Mesenchymal stem cell (in vitro differentiated cells and primary cell): ENCODE data around the gene SERGEF.
"Not testable (repeated sequence)": the region's sequence is repeated elsewhere in the genome, so short reads cannot be mapped to it uniquely, and the experiment has no call there.

ENCODE experiments used
- DNase-seq: peaks from one replicate; pipeline ENCODE4 v3.0.0-alpha.2; 2013
- H2AFZ ChIP-seq: one replicate; pipeline ENCODE4 v1.6.1; 2013; ENCODE audit warnings: low read depth, mild to moderate bottlenecking, control low read depth, inconsistent platforms, low read length, moderate library complexity
- H2AK5ac ChIP-seq: 2 replicates; pipeline ENCODE4 v1.6.1; 2013; ENCODE audit warnings: low read length, moderate library complexity, mild to moderate bottlenecking, inconsistent platforms; ENCODE audit not compliant: severe bottlenecking
- H2BK120ac ChIP-seq: one replicate; pipeline ENCODE4 v1.6.1; 2013; ENCODE audit warnings: low read depth, mild to moderate bottlenecking, inconsistent platforms, low read length, moderate library complexity
- H2BK12ac ChIP-seq, 2 experiments: one replicate each; pipeline ENCODE4 v1.6.1; 2013; ENCODE audit warnings: inconsistent platforms in 2 of 2, low read length in 2 of 2, mild to moderate bottlenecking in 2 of 2, moderate library complexity in 2 of 2, control low read depth in 1 of 2
- H2BK15ac ChIP-seq: one replicate; pipeline ENCODE4 v1.6.1; 2013; ENCODE audit warnings: mild to moderate bottlenecking, low read depth, inconsistent platforms; ENCODE audit not compliant: poor library complexity, severe bottlenecking
- H2BK5ac ChIP-seq: 2 replicates; pipeline ENCODE4 v1.6.1; 2013; ENCODE audit warnings: low read depth, mild to moderate bottlenecking, low read length, control low read depth, inconsistent platforms; ENCODE audit not compliant: poor library complexity, severe bottlenecking
- H3K14ac ChIP-seq, 2 experiments: one replicate each; pipeline ENCODE4 v1.6.1; 2013; ENCODE audit warnings: inconsistent platforms in 2 of 2, low read length in 2 of 2, control low read depth in 1 of 2, mild to moderate bottlenecking in 1 of 2, moderate library complexity in 1 of 2
- H3K18ac ChIP-seq, 2 experiments: one replicate each; pipeline ENCODE4 v1.6.1; 2013; ENCODE audit warnings: inconsistent platforms in 2 of 2, low read length in 2 of 2, control low read depth in 1 of 2, low read depth in 1 of 2, mild to moderate bottlenecking in 1 of 2
- H3K23ac ChIP-seq, 2 experiments: one replicate each; pipeline ENCODE4 v1.6.1; 2013; ENCODE audit warnings: inconsistent platforms in 2 of 2, low read length in 2 of 2, mild to moderate bottlenecking in 2 of 2, moderate library complexity in 2 of 2, control low read depth in 1 of 2
- H3K27ac ChIP-seq: 2 replicates; pipeline ENCODE4 v1.5.1; 2013; ENCODE audit warnings: mild to moderate bottlenecking, moderate library complexity, low read length, control low read depth, inconsistent platforms; ENCODE audit not compliant: poor library complexity, severe bottlenecking
- H3K27me3 ChIP-seq, 2 experiments: 2 replicates each; pipeline versions ENCODE4 v1.6.1 to v1.7.0; 2013; ENCODE audit warnings: low read length in 2 of 2, mild to moderate bottlenecking in 2 of 2, moderate library complexity in 2 of 2, control low read depth in 1 of 2, inconsistent platforms in 1 of 2; ENCODE audit not compliant: control insufficient read depth in 1 of 2, insufficient read depth in 1 of 2
- H3K36me3 ChIP-seq, 2 experiments: 2 replicates each; pipeline versions ENCODE4 v1.6.1 to v1.7.0; 2013; ENCODE audit warnings: low read length in 2 of 2, control low read depth in 1 of 2, inconsistent platforms in 1 of 2, low read depth in 1 of 2, mild to moderate bottlenecking in 1 of 2; ENCODE audit not compliant: insufficient read depth in 2 of 2, control insufficient read depth in 1 of 2
- H3K4ac ChIP-seq, 2 experiments: one replicate each; pipeline ENCODE4 v1.6.1; 2013; ENCODE audit warnings: inconsistent platforms in 2 of 2, low read length in 2 of 2, mild to moderate bottlenecking in 2 of 2, moderate library complexity in 2 of 2, control low read depth in 1 of 2, low read depth in 1 of 2
- H3K4me1 ChIP-seq: 2 replicates; pipeline ENCODE4 v1.6.1; 2013; ENCODE audit warnings: low read depth, low read length, control low read depth; ENCODE audit not compliant: control insufficient read depth, insufficient read depth
- H3K4me2 ChIP-seq: 2 replicates; pipeline ENCODE4 v1.6.1; 2013; ENCODE audit warnings: low read length, mild to moderate bottlenecking, inconsistent platforms; ENCODE audit not compliant: poor library complexity, severe bottlenecking
- H3K4me3 ChIP-seq, 2 experiments: 2 replicates each; pipeline versions ENCODE4 v1.5.1 to v1.7.0; 2013; ENCODE audit warnings: low read length in 2 of 2, mild to moderate bottlenecking in 2 of 2, control low read depth in 1 of 2, low read depth in 1 of 2; ENCODE audit not compliant: insufficient read depth in 1 of 2
- H3K79me1 ChIP-seq: replicated peaks from 2 replicates; pipeline ENCODE4 v1.6.1; 2013; ENCODE audit warnings: mild to moderate bottlenecking, control low read depth, low read length, inconsistent platforms; ENCODE audit not compliant: poor library complexity, severe bottlenecking
- H3K9ac ChIP-seq: 2 replicates; pipeline ENCODE4 v1.7.0; 2013; ENCODE audit warnings: mild to moderate bottlenecking, low read length, moderate library complexity
- H3K9me3 ChIP-seq: 2 replicates; pipeline ENCODE4 v1.7.0; 2013; ENCODE audit warnings: mild to moderate bottlenecking, low read length; ENCODE audit not compliant: control insufficient read depth
- H4K8ac ChIP-seq: one replicate; pipeline ENCODE4 v1.6.1; 2013; ENCODE audit warnings: inconsistent platforms, mild to moderate bottlenecking, low read length, moderate library complexity
- H4K91ac ChIP-seq: one replicate; pipeline ENCODE4 v1.6.1; 2013; ENCODE audit warnings: mild to moderate bottlenecking, low read length, inconsistent platforms
- WGBS: methylation state at CpG from one replicate; pipeline ENCODE4 v1.1.7; 2013; ENCODE audit warnings: mixed read lengths; 5-methylcytosine and 5-hydroxymethylcytosine counted together

Gene SERGEF

GRCh38 chr11:17897495-17897894, 115.4 kb downstream of the SERGEF start:
- H2AFZ ChIP-seq, result no peak overlapping the region
- peaks cover 0 to 2% of the 10 kb centered on the region in 2 experiments for H3K36me3 ChIP-seq
- H3K9me3 ChIP-seq, result no peaks in the 10 kb centered on the region
- no peak overlapping the region for H2BK120ac ChIP-seq
- no peak overlapping the region for H2BK12ac ChIP-seq
- H3K27me3 ChIP-seq, result no peaks in the 10 kb centered on the region
- no peak overlapping the region for H3K18ac ChIP-seq
- H3K14ac ChIP-seq, result no peak overlapping the region
- H4K8ac ChIP-seq, result no peak overlapping the region
- no peak overlapping the region for H4K91ac ChIP-seq
- no peak overlapping the region for H2BK15ac ChIP-seq
- H3K27ac ChIP-seq, result no peak overlapping the region
- H2AK5ac ChIP-seq, result no peak overlapping the region
- no peak overlapping the region for H3K4me2 ChIP-seq
- no peak overlapping the region for H3K4me3 ChIP-seq
- H3K23ac ChIP-seq, result no peak overlapping the region
- DNase-seq, result no peak
- no peak overlapping the region for H3K4ac ChIP-seq
- H2BK5ac ChIP-seq, result no peak overlapping the region
- H3K79me1 ChIP-seq, result peaks cover 3% of the 10 kb centered on the region
- no CpG with 5 or more reads among the region's 1 CpG for WGBS
- no peaks in the 10 kb centered on the region for H3K4me1 ChIP-seq
- no peak overlapping the region for H3K9ac ChIP-seq

- H3K27ac ChIP-seq, H2BK5ac ChIP-seq, H3K9ac ChIP-seq, H3K9me3 ChIP-seq, H3K23ac ChIP-seq, H3K27me3 ChIP-seq, H2BK15ac ChIP-seq, H3K79me1 ChIP-seq, H3K4me3 ChIP-seq, H3K4me2 ChIP-seq, H3K4ac ChIP-seq, H4K8ac ChIP-seq, H4K91ac ChIP-seq, DNase-seq, H3K18ac ChIP-seq, H3K36me3 ChIP-seq, H3K4me1 ChIP-seq, H2BK120ac ChIP-seq, H2AFZ ChIP-seq, H3K14ac ChIP-seq, H2BK12ac ChIP-seq, H2AK5ac ChIP-seq: not testable (repeated sequence)
- WGBS, result 95% methylated on average over 5 of the region's 6 CpGs
Observed at GRCh38 chr11:17896496-17897151, 116.2 kb downstream of the SERGEF start.

GRCh38 chr11:17894929-17895658, 117.8 kb downstream of the SERGEF start:
- Histone ChIP-seq H3K4me1 (no peaks in the 10 kb centered on the region), H3K4me2 (no peak overlapping the region), H2BK120ac (no peak overlapping the region), H3K36me3 (peaks cover 0 to 2% of the 10 kb centered on the region in 2 experiments), H2BK12ac (peak overlapping the region in 1 of 2 experiments; percentile 66), H3K9ac (peak overlapping the region; percentile 12), H3K18ac (no peak overlapping the region), H3K4ac (no peak overlapping the region), H2AK5ac (no peak overlapping the region), H3K4me3 (no peak overlapping the region), H3K79me1 (peaks cover 3% of the 10 kb centered on the region), H3K27ac (no peak overlapping the region), H3K14ac (no peak overlapping the region), H2AFZ (no peak overlapping the region), H3K27me3 (no peaks in the 10 kb centered on the region), H4K8ac (no peak overlapping the region), H3K9me3 (no peaks in the 10 kb centered on the region), H2BK5ac (no peak overlapping the region), H4K91ac (no peak overlapping the region), H3K23ac (no peak overlapping the region), H2BK15ac (no peak overlapping the region)
- WGBS, result 89% methylated on average over 5 of the region's 5 CpGs
- DNase-seq, result peak; percentile 5

GRCh38 chr11:17892409-17892808, 120.4 kb downstream of the SERGEF start:
- no peaks in the 10 kb centered on the region for H3K9me3 ChIP-seq
- peaks cover 2% of the 10 kb centered on the region for H3K4me1 ChIP-seq
- H2BK12ac ChIP-seq, result no peak overlapping the region
- no peak for DNase-seq
- H4K8ac ChIP-seq, result no peak overlapping the region
- H3K27me3 ChIP-seq, result no peaks in the 10 kb centered on the region
- H2BK15ac ChIP-seq, result no peak overlapping the region
- no peak overlapping the region for H2BK5ac ChIP-seq
- H2AFZ ChIP-seq, result no peak overlapping the region
- H3K27ac ChIP-seq, result no peak overlapping the region
- no peak overlapping the region for H3K23ac ChIP-seq
- H3K4ac ChIP-seq, result no peak overlapping the region
- no peak overlapping the region for H3K14ac ChIP-seq
- no peak overlapping the region for H3K9ac ChIP-seq
- 85% methylated on average over 2 of the region's 5 CpGs for WGBS
- no peak overlapping the region for H2BK120ac ChIP-seq
- H4K91ac ChIP-seq, result no peak overlapping the region
- H3K36me3 ChIP-seq, result peaks cover 0 to 2% of the 10 kb centered on the region in 2 experiments
- no peak overlapping the region for H2AK5ac ChIP-seq
- H3K4me3 ChIP-seq, result no peak overlapping the region
- H3K79me1 ChIP-seq, result peaks cover 3% of the 10 kb centered on the region
- no peak overlapping the region for H3K4me2 ChIP-seq
- H3K18ac ChIP-seq, result no peak overlapping the region
